NCI-H1105 treated with DMSO at 0.1 percent for 48 hours (cell line): ENCODE measurements around the gene PXMP4.
"Not testable (repeated sequence)": the region's sequence is repeated elsewhere in the genome, so short reads cannot be mapped to it uniquely, and the experiment has no call there.

Experiments
- DNase-seq: peaks from one replicate; lab custom pipeline; 2025; lab: John Stamatoyannopoulos, UW

Gene PXMP4

GRCh38 chr20:33719989-33720709 is at the start of gene PXMP4:
Gene PXMP4 (minus strand): TSS chr20:33720310. CDS start chr20:33720207, 103 bp downstream.
- peak; percentile 100 for DNase-seq

- DNase-seq = no peak
Measured at GRCh38 chr20:33769043-33769442, 48.9 kb upstream of the PXMP4 start.

- no peak for DNase-seq
Measured at GRCh38 chr20:33767777-33768138, 47.6 kb upstream of the PXMP4 start.

- no peak for DNase-seq
Measured at GRCh38 chr20:33766686-33767085, 46.6 kb upstream of the PXMP4 start.

GRCh38 chr20:33765592-33765991 is 45.5 kb upstream of the PXMP4 start:
- no peak for DNase-seq

- DNase-seq = no peak
Measured at GRCh38 chr20:33765099-33765498, 45.0 kb upstream of the PXMP4 start.

- no peak for DNase-seq
Measured at GRCh38 chr20:33761698-33762250, 41.7 kb upstream of the PXMP4 start.

- no peak for DNase-seq
Measured at GRCh38 chr20:33757458-33757857, 37.3 kb upstream of the PXMP4 start.

GRCh38 chr20:33757046-33757445 is 36.9 kb upstream of the PXMP4 start:
- DNase-seq = no peak

GRCh38 chr20:33755936-33756490 is 35.9 kb upstream of the PXMP4 start:
- DNase-seq = not testable (repeated sequence)

- no peak for DNase-seq
Measured at GRCh38 chr20:33753763-33754162, 33.7 kb upstream of the PXMP4 start.

- no peak for DNase-seq
Measured at GRCh38 chr20:33753143-33753542, 33.0 kb upstream of the PXMP4 start.

GRCh38 chr20:33751775-33752174 is 31.7 kb upstream of the PXMP4 start:
- no peak for DNase-seq

GRCh38 chr20:33746325-33746998 is 26.4 kb upstream of the PXMP4 start:
- no peak for DNase-seq

- DNase-seq = no peak
Measured at GRCh38 chr20:33744773-33745385, 24.8 kb upstream of the PXMP4 start.

- DNase-seq = no peak
Measured at GRCh38 chr20:33744181-33744580, 24.1 kb upstream of the PXMP4 start.

GRCh38 chr20:33740189-33740588 is 20.1 kb upstream of the PXMP4 start:
- DNase-seq = no peak

GRCh38 chr20:33739493-33739892 is 19.4 kb upstream of the PXMP4 start:
- no peak for DNase-seq

GRCh38 chr20:33736962-33737361 is 16.9 kb upstream of the PXMP4 start:
- DNase-seq = no peak

- DNase-seq = no peak
Measured at GRCh38 chr20:33733654-33734576, 13.8 kb upstream of the PXMP4 start.

- DNase-seq = peak; percentile 93
Measured at GRCh38 chr20:33732166-33732970, 12.3 kb upstream of the PXMP4 start.
